ENCODE data around the gene HIPK4.
A peak's percentile ranks its signal among the peaks of the same experiment; 100 is the strongest.
"Not testable (repeated sequence)": the region's sequence is repeated elsewhere in the genome, so short reads cannot be mapped to it uniquely, and the experiment has no call there.

Gene HIPK4

GRCh38 chr19:40411958-40412499 is 22.0 kb upstream of the HIPK4 start:
- H3K4me1 ChIP-seq (ENCODE audit: insufficient read depth, low read length), result peaks cover 20% of the 10 kb centered on the region
- no peaks in the 10 kb centered on the region for H3K9me3 ChIP-seq (ENCODE audit: control insufficient read depth, insufficient read depth, low read length)
- no peaks in the 10 kb centered on the region for H3K36me3 ChIP-seq (ENCODE audit: insufficient read depth, low read length)
- no peak overlapping the region for H3K9ac ChIP-seq (ENCODE audit: low read depth, low read length)

GRCh38 chr19:40411125-40411842 is 21.3 kb upstream of the HIPK4 start:
- H3K4me1 ChIP-seq (ENCODE audit: insufficient read depth, low read length), result peaks cover 20% of the 10 kb centered on the region
- no peak overlapping the region for H3K9ac ChIP-seq (ENCODE audit: low read depth, low read length)
- no peaks in the 10 kb centered on the region for H3K9me3 ChIP-seq (ENCODE audit: control insufficient read depth, insufficient read depth, low read length)
- no peaks in the 10 kb centered on the region for H3K36me3 ChIP-seq (ENCODE audit: insufficient read depth, low read length)

GRCh38 chr19:40410030-40410389 is 20.0 kb upstream of the HIPK4 start:
- H3K4me1 ChIP-seq (ENCODE audit: insufficient read depth, low read length), result peaks cover 22% of the 10 kb centered on the region

GRCh38 chr19:40408598-40408925 is 18.6 kb upstream of the HIPK4 start:
- H3K9me3 ChIP-seq (ENCODE audit: control insufficient read depth, insufficient read depth, low read length); H3K36me3 ChIP-seq (ENCODE audit: insufficient read depth, low read length); H3K9ac ChIP-seq (ENCODE audit: low read depth, low read length): not testable (repeated sequence)
- H3K4me1 ChIP-seq (ENCODE audit: insufficient read depth, low read length), result peaks cover 22% of the 10 kb centered on the region

More at GRCh38 chr19:40410030-40410389, 20.0 kb upstream of the HIPK4 start:
- no peak overlapping the region for H3K9ac ChIP-seq (ENCODE audit: low read depth, low read length)
- H3K36me3 ChIP-seq (ENCODE audit: insufficient read depth, low read length), result no peaks in the 10 kb centered on the region
- no peaks in the 10 kb centered on the region for H3K9me3 ChIP-seq (ENCODE audit: control insufficient read depth, insufficient read depth, low read length)

GRCh38 chr19:40407714-40408597 is 18.0 kb upstream of the HIPK4 start:
- H3K9me3 ChIP-seq (ENCODE audit: control insufficient read depth, insufficient read depth, low read length), result no peaks in the 10 kb centered on the region
- H3K4me1 ChIP-seq (ENCODE audit: insufficient read depth, low read length), result peaks cover 21% of the 10 kb centered on the region
- no peak overlapping the region for H3K9ac ChIP-seq (ENCODE audit: low read depth, low read length)
- no peaks in the 10 kb centered on the region for H3K36me3 ChIP-seq (ENCODE audit: insufficient read depth, low read length)

GRCh38 chr19:40403262-40403984 is 13.4 kb upstream of the HIPK4 start:
- H3K9me3 ChIP-seq (ENCODE audit: control insufficient read depth, insufficient read depth, low read length), result no peaks in the 10 kb centered on the region
- H3K9ac ChIP-seq (ENCODE audit: low read depth, low read length), result peak overlapping the region; percentile 81
- H3K36me3 ChIP-seq (ENCODE audit: insufficient read depth, low read length), result no peaks in the 10 kb centered on the region
- H3K4me1 ChIP-seq (ENCODE audit: insufficient read depth, low read length), result peaks cover 12% of the 10 kb centered on the region; the same call in 1 of the 2 replicates

- Histone ChIP-seq H3K4me1 (ENCODE audit: insufficient read depth, low read length) (peaks cover 12% of the 10 kb centered on the region; the same call in 1 of the 2 replicates), H3K9me3 (ENCODE audit: control insufficient read depth, insufficient read depth, low read length) (no peaks in the 10 kb centered on the region), H3K36me3 (ENCODE audit: insufficient read depth, low read length) (no peaks in the 10 kb centered on the region)
Observed at GRCh38 chr19:40400559-40400958, 10.6 kb upstream of the HIPK4 start.

GRCh38 chr19:40398417-40399131 is 8.6 kb upstream of the HIPK4 start:
- Histone ChIP-seq H3K9me3 (ENCODE audit: control insufficient read depth, insufficient read depth, low read length) (no peaks in the 10 kb centered on the region), H3K9ac (ENCODE audit: low read depth, low read length) (no peak overlapping the region; the same call in 1 of the 2 replicates), H3K36me3 (ENCODE audit: insufficient read depth, low read length) (no peaks in the 10 kb centered on the region), H3K4me1 (ENCODE audit: insufficient read depth, low read length) (peaks cover 4% of the 10 kb centered on the region; the same call in 1 of the 2 replicates)

More at GRCh38 chr19:40400559-40400958, 10.6 kb upstream of the HIPK4 start:
- H3K9ac ChIP-seq (ENCODE audit: low read depth, low read length), result no peak overlapping the region

- Histone ChIP-seq H3K36me3 (ENCODE audit: insufficient read depth, low read length) (no peaks in the 10 kb centered on the region), H3K9ac (ENCODE audit: low read depth, low read length) (no peak overlapping the region), H3K4me1 (ENCODE audit: insufficient read depth, low read length) (peaks cover 4% of the 10 kb centered on the region; the same call in 1 of the 2 replicates), H3K9me3 (ENCODE audit: control insufficient read depth, insufficient read depth, low read length) (no peaks in the 10 kb centered on the region)
Observed at GRCh38 chr19:40397568-40397906, 7.6 kb upstream of the HIPK4 start.

- H3K4me1 ChIP-seq (ENCODE audit: insufficient read depth, low read length), result peaks cover 4% of the 10 kb centered on the region; the same call in 1 of the 2 replicates
- H3K36me3 ChIP-seq (ENCODE audit: insufficient read depth, low read length), result no peaks in the 10 kb centered on the region
- H3K9ac ChIP-seq (ENCODE audit: low read depth, low read length), result no peak overlapping the region
- no peaks in the 10 kb centered on the region for H3K9me3 ChIP-seq (ENCODE audit: control insufficient read depth, insufficient read depth, low read length)
Observed at GRCh38 chr19:40396886-40397567, 7.0 kb upstream of the HIPK4 start.

GRCh38 chr19:40395956-40396355 is 6.0 kb upstream of the HIPK4 start:
- Histone ChIP-seq H3K9ac (ENCODE audit: low read depth, low read length) (no peak overlapping the region), H3K36me3 (ENCODE audit: insufficient read depth, low read length) (no peaks in the 10 kb centered on the region), H3K9me3 (ENCODE audit: control insufficient read depth, insufficient read depth, low read length) (no peaks in the 10 kb centered on the region), H3K4me1 (ENCODE audit: insufficient read depth, low read length) (peaks cover 4% of the 10 kb centered on the region; the same call in 1 of the 2 replicates)

GRCh38 chr19:40394816-40395210 is 4.8 kb upstream of the HIPK4 start:
- H3K36me3 ChIP-seq (ENCODE audit: insufficient read depth, low read length), result no peaks in the 10 kb centered on the region
- H3K4me1 ChIP-seq (ENCODE audit: insufficient read depth, low read length), result peaks cover 4% of the 10 kb centered on the region; the same call in 1 of the 2 replicates
- no peaks in the 10 kb centered on the region for H3K9me3 ChIP-seq (ENCODE audit: control insufficient read depth, insufficient read depth, low read length)
- H3K9ac ChIP-seq (ENCODE audit: low read depth, low read length), result no peak overlapping the region

Measured in ES-I3 (cell line).